Breast epithelium (tissue), 3 donors: Measurements from ENCODE around the gene FRMD4A.

Source experiments
- CTCF ChIP-seq, 3 donors: fragments of 450-650 bp; IDR thresholded peaks; one replicate each; pipeline ENCODE4 v1.5.1; 2016 to 2017; ENCODE audit warnings: antibody characterized with exemption in 3 of 3, mild to moderate bottlenecking in 3 of 3, moderate library complexity in 3 of 3
- POLR2A ChIP-seq: fragments of 450-650 bp; IDR thresholded peaks from one replicate; pipeline ENCODE4 v1.6.1; 2016; ENCODE audit warnings: antibody characterized with exemption, mild to moderate bottlenecking, moderate library complexity
- POLR2AphosphoS5 ChIP-seq, 3 donors: sonication (generic); formaldehyde crosslinking; IDR thresholded peaks; one replicate each; pipeline ENCODE4 v1.6.1; 2017; ENCODE audit warnings: antibody characterized with exemption in 3 of 3

DNA sequence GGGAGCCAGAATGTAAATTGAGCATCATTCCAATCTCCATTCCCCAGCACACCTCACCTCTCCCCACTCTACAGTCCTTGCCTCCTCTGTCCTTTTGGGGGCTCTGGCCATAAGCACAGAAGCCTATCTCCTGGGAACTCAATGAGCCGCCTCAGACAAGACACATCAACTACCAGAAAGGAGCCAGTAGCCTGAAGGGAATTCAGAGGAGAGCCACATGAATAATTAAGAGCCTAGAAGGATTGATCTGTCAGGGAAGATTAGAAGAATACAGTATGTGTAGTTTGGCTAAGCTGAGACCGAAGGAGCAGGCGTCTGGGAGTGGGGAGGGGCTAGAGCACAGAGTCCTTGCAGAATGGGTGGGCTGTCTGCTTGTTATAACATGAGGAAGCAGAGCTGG lies 31.2 kb downstream of the FRMD4A start:
- no peak for TF ChIP-seq CTCF (IDR thresholded peaks at IDR 0.05)
- no peak for TF ChIP-seq POLR2A
- TF ChIP-seq POLR2AphosphoS5 (IDR thresholded peaks at IDR 0.05) = no peak
